HepG2 (cell line): ENCODE measurements around the gene TSNAXIP1. TPM values are rescaled to one million over a fixed set of nuclear protein-coding genes. Genes with fewer than 3 reads are reported as not detected.
"Not testable (repeated sequence)": the region's sequence is repeated elsewhere in the genome, so short reads cannot be mapped to it uniquely, and the experiment has no call there.

Source experiments
- ATAC-seq: fragments of 200-7000 bp; cut with Tn5 transposase; 3 replicates; pipeline ENCODE4 v1.9.1; 2020; ENCODE audit warnings: mild to moderate bottlenecking, moderate library complexity
- BruUV-seq: library from RNA; stranded (reverse); fragments of 400-500 nt; replicated peaks from 2 replicates; lab custom pipeline; 2021; lab: Mats Ljungman, UMichigan
- CTCF ChIA-PET: fragments of 300-600 bp; formaldehyde crosslinking; extraction: SDS; loops from one replicate; lab custom pipeline; 2021; ENCODE audit warnings: low total read pairs, inconsistent platforms, low intra/inter-chr PET ratio; lab: Yijun Ruan, JAX
- POLR2A ChIA-PET: fragments of 350-600 bp; sonication (Branson Sonifier 250); formaldehyde crosslinking; loops from one replicate; lab custom pipeline; 2020; ENCODE audit warnings: antibody characterized with exemption, inconsistent platforms; lab: Yijun Ruan, JAX
- DNase-seq: peaks from one replicate; pipeline ENCODE4 v3.0.0-alpha.2; 2015; ENCODE audit warnings: low spot score
- FAIRE-seq: peaks from 3 replicates; lab custom pipeline; 2011; peaks lifted over from hg19 to GRCh38; lab: Jason Lieb, UNC
- H2AFZ ChIP-seq: one replicate; pipeline ENCODE4 v1.6.1; 2011; ENCODE audit warnings: low read length, inconsistent platforms
- H3K27ac ChIP-seq: fragments of 300-600 bp; 3 replicates; pipeline ENCODE4 v1.8.0; 2011; ENCODE audit warnings: mixed run types, mild to moderate bottlenecking, mixed read lengths, low read length, inconsistent platforms; ENCODE audit not compliant: insufficient read depth; ENCODE audit errors: extremely low read length
- H3K27me3 ChIP-seq, 2 experiments: fragments of 200-600 bp in 1 of 2; 2 replicates in 1 of 2; 3 replicates in 1 of 2; pipeline versions ENCODE4 v1.6.0 to v1.8.0; 2011; ENCODE audit warnings: low read length in 2 of 2, mild to moderate bottlenecking in 2 of 2, moderate library complexity in 2 of 2, inconsistent platforms in 1 of 2; ENCODE audit not compliant: insufficient read depth in 2 of 2, control insufficient read depth in 1 of 2
- H3K36me3 ChIP-seq, 2 experiments: fragments of 200-600 bp in 1 of 2; replicated peaks in 1 of 2; 2 replicates in 1 of 2; 3 replicates in 1 of 2; pipeline versions ENCODE4 v1.5.1 to v1.8.0; 2011; ENCODE audit warnings: low read length in 2 of 2, inconsistent platforms in 1 of 2; ENCODE audit not compliant: insufficient read depth in 2 of 2, control insufficient read depth in 1 of 2
- H3K4me1 ChIP-seq: 2 replicates; pipeline ENCODE4 v1.5.1; 2012; ENCODE audit warnings: low read length, inconsistent platforms; ENCODE audit not compliant: insufficient read depth
- H3K4me2 ChIP-seq: 2 replicates; pipeline ENCODE4 v1.6.0; 2011; ENCODE audit warnings: low read depth, low read length, inconsistent platforms
- H3K4me3 ChIP-seq, 3 experiments: fragments of 200-600 bp in 1 of 3; sonication (generic), shearing (Covaris generic) in 1 of 3; replicated peaks in 1 of 3; 2 replicates each; pipeline ENCODE4 v1.5.1; 2011 to 2016; ENCODE audit warnings: low read length in 3 of 3, inconsistent platforms in 2 of 3, low read depth in 2 of 3, mild to moderate bottlenecking in 2 of 3, control low read depth in 1 of 3, mixed read lengths in 1 of 3; ENCODE audit not compliant: insufficient read depth in 1 of 3
- H3K79me2 ChIP-seq: one replicate; pipeline ENCODE4 v1.6.1; 2011; ENCODE audit warnings: low read length, inconsistent platforms; ENCODE audit not compliant: insufficient read depth
- H3K9ac ChIP-seq: 2 replicates; pipeline ENCODE4 v1.6.0; 2011; ENCODE audit warnings: mild to moderate bottlenecking, low read depth, low read length, inconsistent platforms; ENCODE audit not compliant: insufficient read depth
- H3K9me3 ChIP-seq: 2 replicates; pipeline ENCODE4 v1.5.1; 2012; ENCODE audit warnings: mild to moderate bottlenecking, low read length
- H4K20me1 ChIP-seq: 2 replicates; pipeline ENCODE4 v1.6.0; 2011; ENCODE audit warnings: inconsistent platforms, mild to moderate bottlenecking, low read length, moderate library complexity; ENCODE audit not compliant: insufficient read depth
- CREB1 ChIP-seq, 2 experiments: fragments of 450-650 bp in 1 of 2; IDR thresholded peaks; 2 replicates each; pipeline ENCODE4 v1.6.1; 2016 to 2017; ENCODE audit warnings: control low read depth in 1 of 2, mild to moderate bottlenecking in 1 of 2, missing compliant biosample characterization in 1 of 2, missing genetic modification characterization in 1 of 2
- FOSL2 ChIP-seq: sonication (generic); formaldehyde crosslinking; IDR thresholded peaks from 2 replicates; pipeline ENCODE4 v1.4.0; 2020; ENCODE audit warnings: missing genetic modification reagents
- GTF3A ChIP-seq: sonication (generic); formaldehyde crosslinking; conservative IDR thresholded peaks from 2 replicates; pipeline ENCODE4 v1.4.0; 2020; ENCODE audit warnings: mild to moderate bottlenecking, missing genetic modification reagents
- HNF4A ChIP-seq: sonication (generic); formaldehyde crosslinking; IDR thresholded peaks from 2 replicates; pipeline ENCODE4 v1.4.0; 2020; ENCODE audit warnings: missing genetic modification reagents
- HOXA3 ChIP-seq: sonication (generic); formaldehyde crosslinking; IDR thresholded peaks from 2 replicates; pipeline ENCODE4 v1.5.0; 2020; ENCODE audit warnings: missing genetic modification reagents
- JUND ChIP-seq: sonication (generic); formaldehyde crosslinking; IDR thresholded peaks from 2 replicates; pipeline ENCODE4 v1.8.0; 2022; ENCODE audit warnings: mild to moderate bottlenecking, missing genetic modification reagents
- MBNL3 ChIP-seq: fragments of 250-450 bp; sonication (Bioruptor Pico); conservative IDR thresholded peaks from 2 replicates; pipeline ENCODE4 v1.8.0; 2022; ENCODE audit warnings: mild to moderate bottlenecking, inconsistent platforms
- MED1 ChIP-seq: sonication (generic); formaldehyde crosslinking; IDR thresholded peaks from 2 replicates; pipeline ENCODE4 v1.4.0; 2020; ENCODE audit warnings: missing genetic modification reagents
- MEF2D ChIP-seq: sonication (generic); formaldehyde crosslinking; IDR thresholded peaks from 2 replicates; pipeline ENCODE4 v1.5.1; 2020; ENCODE audit warnings: mild to moderate bottlenecking, missing genetic modification reagents
- NAIF1 ChIP-seq: sonication (generic); formaldehyde crosslinking; IDR thresholded peaks from 2 replicates; pipeline ENCODE4 v1.5.0; 2020; ENCODE audit warnings: mild to moderate bottlenecking, missing genetic modification reagents, borderline replicate concordance
- NCOA2 ChIP-seq: sonication (generic); formaldehyde crosslinking; IDR thresholded peaks from 2 replicates; pipeline ENCODE4 v1.8.0; 2022; ENCODE audit warnings: inconsistent platforms
- NR2F6 ChIP-seq, 2 experiments: IDR thresholded peaks; 2 replicates each; pipeline ENCODE4 v1.6.1; 2016; ENCODE audit warnings: antibody characterized with exemption in 1 of 2, mild to moderate bottlenecking in 1 of 2
- RARA ChIP-seq: IDR thresholded peaks from 2 replicates; pipeline ENCODE4 v1.6.1; 2016; ENCODE audit warnings: missing genetic modification reagents, missing compliant biosample characterization
- RCOR2 ChIP-seq: IDR thresholded peaks from 2 replicates; pipeline ENCODE4 v1.6.1; 2016; ENCODE audit warnings: missing biosample characterization, missing genetic modification reagents
- SALL1 ChIP-seq: sonication (generic); formaldehyde crosslinking; IDR thresholded peaks from 2 replicates; pipeline ENCODE4 v1.8.0; 2022; ENCODE audit warnings: mild to moderate bottlenecking, missing genetic modification reagents
- TBX3 ChIP-seq: fragments of 450-650 bp; IDR thresholded peaks from 2 replicates; pipeline ENCODE4 v1.6.1; 2017; ENCODE audit warnings: antibody characterized with exemption, mild to moderate bottlenecking, inconsistent platforms, borderline replicate concordance
- ZNF30 ChIP-seq: sonication (generic); formaldehyde crosslinking; IDR thresholded peaks from 2 replicates; pipeline ENCODE4 v1.5.0; 2020; ENCODE audit warnings: mild to moderate bottlenecking, missing genetic modification reagents
- ZNF460 ChIP-seq: sonication (generic); formaldehyde crosslinking; IDR thresholded peaks from 2 replicates; pipeline ENCODE4 v1.5.1; 2020; ENCODE audit warnings: missing genetic modification reagents, mild to moderate bottlenecking, borderline replicate concordance
- ZNF572 ChIP-seq: sonication (generic); formaldehyde crosslinking; IDR thresholded peaks from 2 replicates; pipeline ENCODE4 v1.5.1; 2020; ENCODE audit warnings: mild to moderate bottlenecking, missing genetic modification reagents
- ZNF615 ChIP-seq: sonication (generic); formaldehyde crosslinking; IDR thresholded peaks from 2 replicates; pipeline ENCODE4 v1.5.0; 2020; ENCODE audit warnings: mild to moderate bottlenecking, missing genetic modification reagents, borderline replicate concordance
- ZNF629 ChIP-seq: sonication (generic); formaldehyde crosslinking; conservative IDR thresholded peaks from 2 replicates; pipeline ENCODE4 v1.5.0; 2020; ENCODE audit warnings: missing genetic modification reagents
- WGBS: methylation state at CpG from one replicate; pipeline ENCODE4 v1.1.6; 2017; ENCODE audit warnings: low lambda C conversion rate; 5-methylcytosine and 5-hydroxymethylcytosine counted together
- in situ Hi-C: cut with HindIII; loops from 2 replicates; pipeline ENCODE4 v1.10.0; 2017; ENCODE audit warnings: low pct_unique_long_range_greater_than_20kb; ENCODE audit not compliant: extremely low pct_ligation_motif_present
- intact Hi-C: fragments of 100-400 bp; cut with micrococcal nuclease; formaldehyde crosslinking; loops from one replicate; pipeline ENCODE4 v1.10.0; 2022; ENCODE audit not compliant: unreplicated experiment
- polyA plus RNA-seq, 8 experiments: library from polyadenylated mRNA; depleted of rRNA in 3 of 8; stranded (reverse) in 7 of 8; unstranded in 1 of 8; fragments of >200 nt; fragmentation: Illumina TruSeq in 4 of 8; extraction: Trizol in 4 of 8; gene quantifications; 2 replicates each; pipeline versions ENCODE4 v1.2.1 to v1.2.3, GENCODE V29; 2011 to 2016; ENCODE audit warnings: low read depth in 4 of 8, missing spikeins in 1 of 8, mixed read lengths in 1 of 8; ENCODE audit not compliant: insufficient read depth in 1 of 8
- total RNA-seq, 5 experiments: library from RNA; depleted of rRNA; stranded (reverse); fragments of >200 nt; fragmentation: Illumina TruSeq; extraction: Trizol; gene quantifications; 2 replicates each; pipeline ENCODE4 v1.2.3, GENCODE V29; 2016; ENCODE audit warnings: low read depth in 1 of 5
- TF ChIP-seq, protein P1 (sequence below): sonication (generic); formaldehyde crosslinking; conservative IDR thresholded peaks from 2 replicates; pipeline ENCODE4 v1.4.0; 2020; ENCODE audit warnings: mild to moderate bottlenecking, missing genetic modification reagents, moderate library complexity

Gene TSNAXIP1
- total and polyA plus RNA-seq, 2 of the 13 experiments (the other 11 are each of a cell fraction or from before 2014, with no cell fraction given), result 0.37 to 0.86 TPM

DNA sequence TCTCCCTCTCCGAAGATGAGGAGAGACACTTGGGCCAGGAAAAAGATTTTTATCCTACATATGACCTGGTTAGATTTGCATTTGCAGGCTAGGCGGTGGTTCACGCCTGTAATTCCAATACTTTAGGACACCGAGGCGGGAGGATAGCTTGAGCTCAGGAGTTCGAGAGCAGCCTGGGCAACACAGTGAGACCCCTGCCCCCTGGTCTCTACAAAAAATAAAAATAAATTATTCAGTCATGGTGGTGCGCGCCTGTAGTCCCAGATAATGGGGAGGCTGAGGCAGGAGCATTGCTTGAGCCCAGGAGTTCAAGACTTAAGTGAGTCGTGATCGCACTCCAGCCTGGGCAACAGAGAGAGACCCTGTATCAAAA lies 27.5 kb downstream of the TSNAXIP1 start (continued):
- no peak for TF ChIP-seq MBNL3 (CRISPR knock-in tag)
- TF ChIP-seq ZNF30 (CRISPR knock-in tag), result no peak
- 0 out of 2 replicates have a peak, but pooled peaks have one; percentile 20 for TF ChIP-seq NAIF1 (CRISPR knock-in tag)
- TF ChIP-seq ZNF615, result 0 out of 2 replicates have a peak, but pooled peaks have one; percentile 6
- 0 out of 2 replicates have a peak, but pooled peaks have one; percentile 21 for TF ChIP-seq GTF3A (CRISPR knock-in tag)

DNA sequence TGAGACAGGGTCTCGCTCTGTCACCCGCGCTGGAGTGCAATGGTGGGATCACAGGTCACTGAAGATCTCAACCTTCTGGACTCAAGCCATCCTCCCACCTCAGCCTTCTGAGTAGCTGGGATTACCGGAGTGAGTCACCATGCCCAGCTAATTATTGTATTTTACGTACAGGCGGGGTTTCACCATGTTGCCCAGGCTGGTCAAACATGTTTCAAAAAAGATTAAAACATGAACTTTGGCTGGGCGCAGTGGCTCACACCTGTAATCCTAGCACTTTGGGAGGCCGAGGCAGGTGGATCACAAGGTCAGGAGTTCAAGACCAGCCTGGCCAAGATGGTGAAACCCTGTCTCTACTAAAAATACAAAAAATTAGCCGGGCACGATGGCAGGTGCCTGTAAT lies 30.5 kb downstream of the TSNAXIP1 start:
- H4K20me1 ChIP-seq; CTCF ChIA-PET; H3K36me3 ChIP-seq; ATAC-seq; H2AFZ ChIP-seq; BruUV-seq; intact Hi-C loops; in situ Hi-C loops; H3K9ac ChIP-seq; H3K27me3 ChIP-seq; H3K27ac ChIP-seq; FAIRE-seq; H3K4me3 ChIP-seq; H3K9me3 ChIP-seq; TF ChIP-seq NR2F6, CREB1 (CRISPR knock-in tag; IDR thresholded peaks at IDR 0.05): not testable (repeated sequence)
- peak; percentile 58 for DNase-seq
- POLR2A ChIA-PET, result interaction anchor here (1.0 kb wide), 2 partner anchors 9 to 99 kb away, joined by 3 read pairs; partner anchors contain the start of genes NUTF2 and PSMB10
- Histone ChIP-seq H3K4me1 (peaks cover 41% of the 10 kb centered on the region), H3K79me2 (peaks cover 14% of the 10 kb centered on the region), H3K4me2 (peak overlapping the region; percentile 13; the same call in 1 of the 2 replicates)
- 11% methylated on average over 10 of the region's 10 CpGs for WGBS
- peak; percentile 11; the same call in 1 of the 2 replicates for TF ChIP-seq NCOA2
- peak; percentile 33; the same call in 1 of the 2 replicates for TF ChIP-seq RCOR2 (CRISPR knock-in tag)
- 0 out of 2 replicates have a peak, but pooled peaks have one; percentile 27 for TF ChIP-seq MEF2D
- TF ChIP-seq, protein P1, sequence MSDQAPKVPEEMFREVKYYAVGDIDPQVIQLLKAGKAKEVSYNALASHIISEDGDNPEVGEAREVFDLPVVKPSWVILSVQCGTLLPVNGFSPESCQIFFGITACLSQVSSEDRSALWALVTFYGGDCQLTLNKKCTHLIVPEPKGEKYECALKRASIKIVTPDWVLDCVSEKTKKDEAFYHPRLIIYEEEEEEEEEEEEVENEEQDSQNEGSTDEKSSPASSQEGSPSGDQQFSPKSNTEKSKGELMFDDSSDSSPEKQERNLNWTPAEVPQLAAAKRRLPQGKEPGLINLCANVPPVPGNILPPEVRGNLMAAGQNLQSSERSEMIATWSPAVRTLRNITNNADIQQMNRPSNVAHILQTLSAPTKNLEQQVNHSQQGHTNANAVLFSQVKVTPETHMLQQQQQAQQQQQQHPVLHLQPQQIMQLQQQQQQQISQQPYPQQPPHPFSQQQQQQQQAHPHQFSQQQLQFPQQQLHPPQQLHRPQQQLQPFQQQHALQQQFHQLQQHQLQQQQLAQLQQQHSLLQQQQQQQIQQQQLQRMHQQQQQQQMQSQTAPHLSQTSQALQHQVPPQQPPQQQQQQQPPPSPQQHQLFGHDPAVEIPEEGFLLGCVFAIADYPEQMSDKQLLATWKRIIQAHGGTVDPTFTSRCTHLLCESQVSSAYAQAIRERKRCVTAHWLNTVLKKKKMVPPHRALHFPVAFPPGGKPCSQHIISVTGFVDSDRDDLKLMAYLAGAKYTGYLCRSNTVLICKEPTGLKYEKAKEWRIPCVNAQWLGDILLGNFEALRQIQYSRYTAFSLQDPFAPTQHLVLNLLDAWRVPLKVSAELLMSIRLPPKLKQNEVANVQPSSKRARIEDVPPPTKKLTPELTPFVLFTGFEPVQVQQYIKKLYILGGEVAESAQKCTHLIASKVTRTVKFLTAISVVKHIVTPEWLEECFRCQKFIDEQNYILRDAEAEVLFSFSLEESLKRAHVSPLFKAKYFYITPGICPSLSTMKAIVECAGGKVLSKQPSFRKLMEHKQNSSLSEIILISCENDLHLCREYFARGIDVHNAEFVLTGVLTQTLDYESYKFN (CRISPR knock-in tag), result peak; percentile 46
- peak; percentile 48; the same call in 1 of the 2 replicates for TF ChIP-seq ZNF460 (CRISPR knock-in tag)
- 0 out of 2 replicates have a peak, but pooled peaks have one; percentile 21 for TF ChIP-seq MED1
- TF ChIP-seq ZNF629 (CRISPR knock-in tag), result 0 out of 2 replicates have a peak, but pooled peaks have one; percentile 15
- peak; percentile 57; the same call in 1 of the 2 replicates for TF ChIP-seq TBX3
- 0 out of 2 replicates have a peak, but pooled peaks have one; percentile 23 for TF ChIP-seq JUND (CRISPR knock-in tag)
- 0 out of 2 replicates have a peak, but pooled peaks have one; percentile 19 for TF ChIP-seq ZNF572
- TF ChIP-seq HNF4A (CRISPR knock-in tag), result peak; percentile 65
- peak; percentile 89 for TF ChIP-seq FOSL2
- TF ChIP-seq NR2F6 (IDR thresholded peaks at IDR 0.05), result peak; percentile 9; the same call in 1 of the 2 replicates
- peak; percentile 17; the same call in 1 of the 2 replicates for TF ChIP-seq RARA (CRISPR knock-in tag)
- 0 out of 2 replicates have a peak, but pooled peaks have one; percentile 12 for TF ChIP-seq CREB1 (IDR thresholded peaks at IDR 0.05)
- peak; percentile 68 for TF ChIP-seq SALL1 (CRISPR knock-in tag)
- 0 out of 2 replicates have a peak, but pooled peaks have one; percentile 29 for TF ChIP-seq HOXA3
